ENCODE measurements around the gene EME1.

GRCh38 chr17:50329716-50330115 lies 43.3 kb upstream of the EME1 start:
- TF ChIP-seq EZH2 (IDR thresholded peaks at IDR 0.05) (no peak), POLR2AphosphoS5 (IDR thresholded peaks at IDR 0.05; ENCODE audit: borderline replicate concordance, low read depth, low read length) (no peak), FOXP2 (optimal IDR thresholded peaks at IDR 0.05; ENCODE audit: control extremely low read depth, extremely low read length, insufficient read depth) (no peak)
